Prostate gland (tissue), 2 donors: ENCODE measurements around the gene TGM6.

Experiments
- CTCF ChIP-seq, 4 experiments: fragments of 200-600 bp in 2 of 4; fragments of 450-650 bp in 2 of 4; sonication (generic) in 2 of 4; IDR thresholded peaks; 1 replicate in 3 of 4; 2 replicates in 1 of 4; pipeline ENCODE4 v1.5.1; 2016 to 2019; ENCODE audit warnings: antibody characterized with exemption in 4 of 4, mild to moderate bottlenecking in 2 of 4, moderate library complexity in 2 of 4
- POLR2A ChIP-seq: fragments of 450-650 bp; IDR thresholded peaks from one replicate; pipeline ENCODE4 v1.6.1; 2016; ENCODE audit warnings: antibody characterized with exemption, mild to moderate bottlenecking
- POLR2AphosphoS5 ChIP-seq: sonication (generic); formaldehyde crosslinking; IDR thresholded peaks from one replicate; pipeline ENCODE4 v1.6.1; 2017; ENCODE audit warnings: antibody characterized with exemption

DNA sequence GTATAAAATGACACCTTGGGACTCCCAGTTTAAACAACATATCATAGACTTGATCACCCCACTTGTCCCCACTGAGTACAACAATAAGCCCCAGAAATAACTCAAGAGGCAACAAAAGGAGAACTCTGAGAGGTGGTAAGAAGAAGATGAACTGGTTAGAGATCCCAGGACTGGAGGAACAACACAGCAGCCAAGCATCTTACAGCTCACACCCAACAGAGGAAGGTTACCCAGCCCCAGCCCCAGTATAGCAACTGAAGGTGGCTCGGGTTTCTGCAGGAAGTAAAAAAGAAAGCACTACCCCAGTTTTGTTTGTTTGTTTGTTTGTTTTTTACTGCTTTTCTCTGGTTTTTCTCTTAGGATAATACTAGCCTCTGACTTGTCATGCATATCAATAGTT, 17.1 kb upstream of the TGM6 start:
- TF ChIP-seq CTCF (IDR thresholded peaks at IDR 0.05) (no peak), POLR2A (no peak), POLR2AphosphoS5 (no peak)
